CD4-positive, alpha-beta T cell treated with Interleukin-4 for 1 hour (primary cell): ENCODE measurements around the gene IFIT2.
"Not testable (repeated sequence)": the region's sequence is repeated elsewhere in the genome, so short reads cannot be mapped to it uniquely, and the experiment has no call there.

Source experiments
- DNase-seq, 2 donors: peaks; one replicate each; pipeline ENCODE4 v3.0.0-alpha.2; 2020 to 2022

IFIT2 gene

GRCh38 chr10:89308736-89309135, 6.9 kb downstream of the IFIT2 start:
- DNase-seq, result no peak

GRCh38 chr10:89309156-89310055, 7.6 kb downstream of the IFIT2 start:
- DNase-seq, result no peak

- no peak for DNase-seq
Measured at GRCh38 chr10:89310056-89310893, 8.4 kb downstream of the IFIT2 start.

- DNase-seq, result no peak
Measured at GRCh38 chr10:89312973-89313372, 11.1 kb downstream of the IFIT2 start.

- no peak for DNase-seq
Measured at GRCh38 chr10:89314676-89315075, 12.8 kb downstream of the IFIT2 start.

GRCh38 chr10:89318047-89318446, 16.2 kb downstream of the IFIT2 start:
- not testable (repeated sequence) for DNase-seq

- not testable (repeated sequence) for DNase-seq
Measured at GRCh38 chr10:89325081-89325480, 23.2 kb downstream of the IFIT2 start.

GRCh38 chr10:89325856-89326255, 24.0 kb downstream of the IFIT2 start:
- not testable (repeated sequence) for DNase-seq

- peak; percentile 49 to 58 for DNase-seq
Measured at GRCh38 chr10:89327803-89328441, 26.1 kb downstream of the IFIT2 start, which contains the start of gene IFIT3. Gene IFIT3, plus strand, starts transcription at chr10:89327997. Its CDS starts 77 bp downstream, at chr10:89328074.

- no peak for DNase-seq
Measured at GRCh38 chr10:89329151-89329550, 27.3 kb downstream of the IFIT2 start.

GRCh38 chr10:89330014-89330413, 28.2 kb downstream of the IFIT2 start:
- not testable (repeated sequence) for DNase-seq

- no peak for DNase-seq
Measured at GRCh38 chr10:89330537-89331212, 28.8 kb downstream of the IFIT2 start.

- DNase-seq, result not testable (repeated sequence)
Measured at GRCh38 chr10:89331487-89332122, 29.8 kb downstream of the IFIT2 start.

- peak; percentile 20 to 72 for DNase-seq
Measured at GRCh38 chr10:89332123-89332633, 30.3 kb downstream of the IFIT2 start.

- no peak for DNase-seq
Measured at GRCh38 chr10:89335226-89335625, 33.4 kb downstream of the IFIT2 start.

- DNase-seq, result no peak
Measured at GRCh38 chr10:89336241-89336640, 34.4 kb downstream of the IFIT2 start.

- peak in 1 of 2 donors; percentile 39 for DNase-seq
Measured at GRCh38 chr10:89337484-89337883, 35.6 kb downstream of the IFIT2 start.

GRCh38 chr10:89338713-89339112, 36.9 kb downstream of the IFIT2 start:
- DNase-seq, result no peak

GRCh38 chr10:89339875-89340274, 38.0 kb downstream of the IFIT2 start:
- DNase-seq, result no peak

- DNase-seq, result no peak
Measured at GRCh38 chr10:89341649-89342048, 39.8 kb downstream of the IFIT2 start.

- no peak for DNase-seq
Measured at GRCh38 chr10:89342206-89342958, 40.5 kb downstream of the IFIT2 start.
